Fibroblast of villous mesenchyme (primary cell): ENCODE data around the gene ZNF541. TPM values are rescaled to one million over a fixed set of nuclear protein-coding genes. Genes with fewer than 3 reads are reported as not detected.

ENCODE experiments used
- DNase-seq: peaks from one replicate; pipeline ENCODE4 v3.0.0-alpha.2; 2010; ENCODE audit warnings: low read depth
- H3K4me3 ChIP-seq: 2 replicates; pipeline ENCODE4 v1.5.1; 2011; ENCODE audit warnings: low read depth, mild to moderate bottlenecking, low read length
- CTCF ChIP-seq: IDR thresholded peaks from 2 replicates; pipeline ENCODE4 v1.5.1; 2012; ENCODE audit warnings: low read depth, mild to moderate bottlenecking, low read length; ENCODE audit not compliant: insufficient read depth
- total RNA-seq: library from RNA; depleted of rRNA; stranded (reverse); fragments of >200 nt; gene quantifications from 2 replicates; pipeline ENCODE4 v1.2.3, GENCODE V29; 2012

ZNF541 gene
- total RNA-seq, 1 donor = under 0.01 TPM

GRCh38 chr19:47614559-47614958 lies 41.6 kb upstream of the ZNF541 start:
- no peak for DNase-seq
- TF ChIP-seq CTCF = no peak
- no peak overlapping the region for H3K4me3 ChIP-seq

GRCh38 chr19:47614021-47614295 lies 41.0 kb upstream of the ZNF541 start:
- H3K4me3 ChIP-seq = no peak overlapping the region
- DNase-seq = no peak
- no peak for TF ChIP-seq CTCF

GRCh38 chr19:47613165-47614020 lies 40.4 kb upstream of the ZNF541 start:
- TF ChIP-seq CTCF = no peak
- H3K4me3 ChIP-seq = no peak overlapping the region
- DNase-seq = peak; percentile 65

- TF ChIP-seq CTCF = no peak
- no peak for DNase-seq
- H3K4me3 ChIP-seq = peak overlapping the region; percentile 82
These were observed 38.0 kb upstream of the ZNF541 start for GRCh38 chr19:47610902-47611301.

- peak; percentile 53 for DNase-seq
- TF ChIP-seq CTCF = no peak
- H3K4me3 ChIP-seq = peak overlapping the region; percentile 82
These were observed 37.3 kb upstream of the ZNF541 start for GRCh38 chr19:47609906-47610894.

- no peak for TF ChIP-seq CTCF
- H3K4me3 ChIP-seq = peak within 1 kb of the TSS; percentile 90
- DNase-seq = peak; percentile 75
These were observed 36.3 kb upstream of the ZNF541 start, which contains the start of gene BICRA for GRCh38 chr19:47608969-47609905. Gene BICRA, plus strand, starts transcription at chr19:47609134. Its CDS starts 64,441 bp downstream, at chr19:47673575.
